ENCODE results near the gene PHC1. TPM values are rescaled to one million over a fixed set of nuclear protein-coding genes. Genes with fewer than 3 reads are reported as not detected.

The PHC1 gene
- total RNA-seq, 3 donors from 2014 or later, result 7.5 to 49.3 (median 11.2) TPM

- intact Hi-C loops (cut with DNase I, micrococcal nuclease), result no loop called here
- ATAC-seq (peak; percentile 18), DNase-seq (no peak)
- no peak for TF ChIP-seq CTCF (IDR thresholded peaks at IDR 0.05)
- Histone ChIP-seq H3K4me1 (ENCODE audit: low read depth) (no peaks in the 10 kb centered on the region), H3K9me3 (no peaks in the 10 kb centered on the region), H3K36me3 (ENCODE audit: low read depth) (no peaks in the 10 kb centered on the region), H3K4me3 (no peak overlapping the region)
Observed at GRCh38 chr12:8987685-8988084, 73.4 kb downstream of the PHC1 start.

- Histone ChIP-seq H3K4me3 (no peak within 1 kb of the TSS), H3K36me3 (ENCODE audit: low read depth) (no peaks in the 10 kb centered on the region), H3K4me1 (ENCODE audit: low read depth) (no peaks in the 10 kb centered on the region), H3K9me3 (no peaks in the 10 kb centered on the region)
- intact Hi-C loops (cut with DNase I, micrococcal nuclease), result no loop called here
- no peak for TF ChIP-seq CTCF (IDR thresholded peaks at IDR 0.05)
- DNase-seq (no peak), ATAC-seq (no peak)
Observed at GRCh38 chr12:8989413-8989812, 75.1 kb downstream of the PHC1 start, which contains the start of gene KLRG1. Gene KLRG1 (plus strand): TSS chr12:8989546. CDS start chr12:8989636, 90 bp downstream.

Other genes starting within 250 kb of the PHC1 start
- gene RIMKLB, start 216.5 kb upstream of the PHC1 start, total RNA-seq, result 10 to 100 TPM in 1 of 3 donors, 1 to 10 TPM in 2; 3.7 to 30.9 (median 7.6) TPM
- gene A2ML1, start 91.9 kb upstream of the PHC1 start, total RNA-seq, result under 1 TPM in 1 of 3 donors, not detected in 2; 0.46 TPM
- 100 to 1,000 TPM; 104 to 126 (median 105) TPM for gene M6PR, start 35.1 kb downstream of the PHC1 start, total RNA-seq
- 1 to 10 TPM; 1.1 to 4.1 (median 3.0) TPM for gene KLRG1, start 75.0 kb downstream of the PHC1 start, total RNA-seq
- 100 to 1,000 TPM in 2 of 3 donors, 10 to 100 TPM in 1; 83.5 to 223 (median 165) TPM for gene A2M, start 201.4 kb downstream of the PHC1 start, total RNA-seq

All from mucosa of descending colon (tissue), 3 donors.